K562 (cell line): ENCODE results near the gene ACSF3. TPM values are rescaled to one million over a fixed set of nuclear protein-coding genes. Genes with fewer than 3 reads are reported as not detected.

Experiments
- ATAC-seq: fragments of 200-7000 bp; cut with Tn5 transposase; 3 replicates; pipeline ENCODE4 v1.9.1; 2020; ENCODE audit warnings: moderate library complexity
- BruUV-seq: library from RNA; stranded (reverse); fragments of 400-500 nt; replicated peaks from 2 replicates; lab custom pipeline; 2021; lab: Mats Ljungman, UMichigan
- CTCF ChIA-PET: fragments of 300-600 bp; formaldehyde crosslinking; extraction: SDS; loops from one replicate; lab custom pipeline; 2021; ENCODE audit warnings: low intra/inter-chr PET ratio; lab: Yijun Ruan, JAX
- POLR2A ChIA-PET: fragments of 300-600, 350-650 bp; sonication (Branson Sonifier 250); formaldehyde crosslinking; extraction: SDS; loops from one replicate; lab custom pipeline; 2021; ENCODE audit warnings: antibody characterized with exemption, inconsistent platforms; lab: Yijun Ruan, JAX
- DNase-seq, 4 experiments: peaks; one replicate each; pipeline versions ENCODE4 v3.0.0 to v3.0.0-alpha.2; 2011 to 2018; ENCODE audit warnings: low spot score in 3 of 4, mixed read lengths in 3 of 4; ENCODE audit errors: extremely low read depth in 1 of 4
- FAIRE-seq: peaks from 2 replicates; lab custom pipeline; 2011; peaks lifted over from hg19 to GRCh38; lab: Jason Lieb, UNC
- H2AFZ ChIP-seq: 2 replicates; pipeline ENCODE4 v1.6.0; 2011; ENCODE audit warnings: low read depth, low read length, control low read depth, inconsistent platforms
- H3K27ac ChIP-seq: fragments of 200-600 bp; 3 replicates; pipeline ENCODE4 v1.8.0; 2011; ENCODE audit warnings: low read depth, mild to moderate bottlenecking, control low read depth, inconsistent platforms, low read length, moderate library complexity, mixed read lengths; ENCODE audit errors: extremely low read depth
- H3K27me3 ChIP-seq, 2 experiments: fragments of 300-600 bp in 1 of 2; 2 replicates in 1 of 2; 3 replicates in 1 of 2; pipeline versions ENCODE4 v1.6.0 to v1.8.0; 2011; ENCODE audit warnings: inconsistent platforms in 2 of 2, low read length in 2 of 2, mild to moderate bottlenecking in 1 of 2, mixed read lengths in 1 of 2, moderate library complexity in 1 of 2; ENCODE audit not compliant: control insufficient read depth in 2 of 2, insufficient read depth in 2 of 2
- H3K36me3 ChIP-seq: fragments of 300-600 bp; 3 replicates; pipeline ENCODE4 v1.8.0; 2011; ENCODE audit warnings: mild to moderate bottlenecking, low read length, inconsistent platforms; ENCODE audit not compliant: control insufficient read depth, insufficient read depth
- H3K4me1 ChIP-seq, 2 experiments: fragments of 200-600 bp in 1 of 2; replicated peaks in 1 of 2; 2 replicates in 1 of 2; 3 replicates in 1 of 2; pipeline versions ENCODE4 v1.5.1 to v1.8.0; 2011; ENCODE audit warnings: inconsistent platforms in 2 of 2, low read length in 2 of 2, mild to moderate bottlenecking in 1 of 2, mixed read lengths in 1 of 2, moderate library complexity in 1 of 2; ENCODE audit not compliant: control insufficient read depth in 2 of 2, insufficient read depth in 2 of 2
- H3K4me2 ChIP-seq: 2 replicates; pipeline ENCODE4 v1.6.1; 2011; ENCODE audit warnings: low read length, control low read depth, inconsistent platforms, mixed read lengths; ENCODE audit not compliant: insufficient read depth
- H3K4me3 ChIP-seq: fragments of 200-600 bp; sonication (generic), shearing (Covaris generic); 2 replicates; pipeline ENCODE4 v1.5.1; 2016; ENCODE audit warnings: control low read depth, inconsistent platforms
- H3K79me2 ChIP-seq: fragments of 200-600 bp; 3 replicates; pipeline ENCODE4 v1.8.0; 2011; ENCODE audit warnings: low read length, inconsistent platforms; ENCODE audit not compliant: control insufficient read depth, insufficient read depth
- H3K9ac ChIP-seq, 2 experiments: 2 replicates each; pipeline versions ENCODE4 v1.6.0 to v1.6.1; 2011; ENCODE audit warnings: low read depth in 2 of 2, low read length in 2 of 2, control low read depth in 1 of 2, inconsistent platforms in 1 of 2, mild to moderate bottlenecking in 1 of 2, mixed read lengths in 1 of 2; ENCODE audit not compliant: insufficient read depth in 1 of 2
- H3K9me1 ChIP-seq: one replicate; pipeline ENCODE4 v1.6.0; 2011; ENCODE audit warnings: inconsistent platforms, mild to moderate bottlenecking, low read length, moderate library complexity; ENCODE audit not compliant: control insufficient read depth, insufficient read depth
- H3K9me3 ChIP-seq: replicated peaks from 2 replicates; pipeline ENCODE4 v1.5.1; 2011; ENCODE audit warnings: low read depth, low read length, inconsistent platforms; ENCODE audit not compliant: control insufficient read depth, insufficient read depth
- H4K20me1 ChIP-seq: replicated peaks from 2 replicates; pipeline ENCODE4 v1.6.1; 2011; ENCODE audit warnings: low read length, inconsistent platforms, mixed read lengths; ENCODE audit not compliant: control insufficient read depth, insufficient read depth
- ETV1 ChIP-seq: fragments of 450-650 bp; conservative IDR thresholded peaks from 2 replicates; pipeline ENCODE4 v1.6.1; 2016; ENCODE audit warnings: missing genetic modification characterization, control low read depth, low read depth, missing compliant biosample characterization
- RAD51 ChIP-seq: fragments of 450-650 bp; IDR thresholded peaks from 2 replicates; pipeline ENCODE4 v1.7.1; 2016; ENCODE audit warnings: low read depth, mild to moderate bottlenecking, borderline replicate concordance
- WGBS: fragments of 100-300 bp; shearing (Covaris generic); methylation state at CpG from one replicate; pipeline ENCODE4 v1.1.6; 2016; ENCODE audit warnings: low coverage, mixed read lengths; ENCODE audit not compliant: insufficient coverage; ENCODE audit errors: missing lambda C conversion rate; 5-methylcytosine and 5-hydroxymethylcytosine counted together
- in situ Hi-C: fragments of 300-500 bp; cut with MboI; formaldehyde crosslinking; loops from 4 replicates; pipeline ENCODE4 v1.15.0; 2018; ENCODE audit warnings: inconsistent platforms, mixed read lengths
- intact Hi-C: fragments of 100-400 bp; cut with micrococcal nuclease; formaldehyde crosslinking; loops from 2 replicates; pipeline ENCODE4 v1.14.2; 2022
- polyA plus RNA-seq, 8 experiments: library from polyadenylated mRNA; depleted of rRNA in 4 of 8; stranded (reverse) in 5 of 8; unstranded in 3 of 8; fragments of >200 nt; fragmentation: Nextera tagmentation in 2 of 8; fragmentation: Illumina TruSeq in 1 of 8; extraction: Ambion mirVana in 2 of 8; extraction: Trizol in 1 of 8; gene quantifications; 2 replicates each; pipeline versions ENCODE4 v1.2.1 to v1.2.3, GENCODE V29; 2011 to 2014; ENCODE audit warnings: inconsistent platforms in 1 of 8, missing spikeins in 1 of 8
- total RNA-seq, 7 experiments: library from RNA; depleted of rRNA in 6 of 7; stranded (reverse); fragments of >200 nt in 6 of 7; fragmentation: Illumina TruSeq in 2 of 7; extraction: Trizol in 2 of 7; gene quantifications; 2 replicates each; pipeline versions ENCODE4 v1.2.1 to v1.2.3, GENCODE V29; 2011 to 2021; ENCODE audit warnings: low replicate concordance in 1 of 7
- TF ChIP-seq, protein P1 (sequence below): fragments of 450-650 bp; formaldehyde crosslinking; IDR thresholded peaks from 2 replicates; pipeline ENCODE4 v1.4.0; 2022; ENCODE audit warnings: missing genetic modification characterization
- TF ChIP-seq, protein P2 (sequence below): sonication (generic); formaldehyde crosslinking; IDR thresholded peaks from 2 replicates; pipeline ENCODE4 v1.5.0; 2020; ENCODE audit warnings: missing genetic modification reagents
- TF ChIP-seq, protein P3 (sequence below): fragments of 200-800 bp; sonication (Bioruptor generic); IDR thresholded peaks from 2 replicates; pipeline ENCODE4 v1.6.1; 2017; ENCODE audit warnings: missing genetic modification characterization, missing compliant biosample characterization

Gene ACSF3
- total and polyA plus RNA-seq, 9 of the 15 experiments (the other 6 are each of a cell fraction or from before 2014, with no cell fraction given) = 0.77 to 32.8 (median 14.7) TPM

GRCh38 chr16:89090669-89091426 is 2.8 kb upstream of the ACSF3 start:
- H2AFZ ChIP-seq = peak overlapping the region; percentile 52; the same call in 1 of the 2 replicates
- ChIA-PET CTCF (no interaction called here), POLR2A (interaction anchor here (0.5 kb wide), 1 partner anchor 210 kb away, joined by 3 read pairs; no protein-coding TSS in a partner anchor)
- peaks cover 12 to 60% of the 10 kb centered on the region in 2 experiments; a peak in 4 of 5 replicates for H3K4me1 ChIP-seq
- BruUV-seq = no TSS peak
- in situ Hi-C loops = no loop called here
- H3K27me3 ChIP-seq = peaks cover 27 to 40% of the 10 kb centered on the region in 2 experiments; a peak in 4 of 5 replicates
- TF ChIP-seq ETV1 (tag) (no peak), RAD51 (peak; percentile 45; the same call in 1 of the 2 replicates)
- TF ChIP-seq, protein P1, sequence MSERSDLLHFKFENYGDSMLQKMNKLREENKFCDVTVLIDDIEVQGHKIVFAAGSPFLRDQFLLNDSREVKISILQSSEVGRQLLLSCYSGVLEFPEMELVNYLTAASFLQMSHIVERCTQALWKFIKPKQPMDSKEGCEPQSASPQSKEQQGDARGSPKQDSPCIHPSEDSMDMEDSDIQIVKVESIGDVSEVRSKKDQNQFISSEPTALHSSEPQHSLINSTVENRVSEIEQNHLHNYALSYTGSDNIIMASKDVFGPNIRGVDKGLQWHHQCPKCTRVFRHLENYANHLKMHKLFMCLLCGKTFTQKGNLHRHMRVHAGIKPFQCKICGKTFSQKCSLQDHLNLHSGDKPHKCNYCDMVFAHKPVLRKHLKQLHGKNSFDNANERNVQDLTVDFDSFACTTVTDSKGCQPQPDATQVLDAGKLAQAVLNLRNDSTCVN (CRISPR knock-in tag) = no peak
- TF ChIP-seq, protein P2, sequence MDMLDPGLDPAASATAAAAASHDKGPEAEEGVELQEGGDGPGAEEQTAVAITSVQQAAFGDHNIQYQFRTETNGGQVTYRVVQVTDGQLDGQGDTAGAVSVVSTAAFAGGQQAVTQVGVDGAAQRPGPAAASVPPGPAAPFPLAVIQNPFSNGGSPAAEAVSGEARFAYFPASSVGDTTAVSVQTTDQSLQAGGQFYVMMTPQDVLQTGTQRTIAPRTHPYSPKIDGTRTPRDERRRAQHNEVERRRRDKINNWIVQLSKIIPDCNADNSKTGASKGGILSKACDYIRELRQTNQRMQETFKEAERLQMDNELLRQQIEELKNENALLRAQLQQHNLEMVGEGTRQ (CRISPR knock-in tag) = peak; percentile 43
- TF ChIP-seq, protein P3, sequence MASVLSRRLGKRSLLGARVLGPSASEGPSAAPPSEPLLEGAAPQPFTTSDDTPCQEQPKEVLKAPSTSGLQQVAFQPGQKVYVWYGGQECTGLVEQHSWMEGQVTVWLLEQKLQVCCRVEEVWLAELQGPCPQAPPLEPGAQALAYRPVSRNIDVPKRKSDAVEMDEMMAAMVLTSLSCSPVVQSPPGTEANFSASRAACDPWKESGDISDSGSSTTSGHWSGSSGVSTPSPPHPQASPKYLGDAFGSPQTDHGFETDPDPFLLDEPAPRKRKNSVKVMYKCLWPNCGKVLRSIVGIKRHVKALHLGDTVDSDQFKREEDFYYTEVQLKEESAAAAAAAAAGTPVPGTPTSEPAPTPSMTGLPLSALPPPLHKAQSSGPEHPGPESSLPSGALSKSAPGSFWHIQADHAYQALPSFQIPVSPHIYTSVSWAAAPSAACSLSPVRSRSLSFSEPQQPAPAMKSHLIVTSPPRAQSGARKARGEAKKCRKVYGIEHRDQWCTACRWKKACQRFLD = peak; percentile 8; the same call in 1 of the 2 replicates
- FAIRE-seq (no peak), DNase-seq (no peak), ATAC-seq (no peak)
- H3K9ac ChIP-seq = peak overlapping the region in 1 of 2 experiments; percentile 62; a peak in 2 of 4 replicates
- intact Hi-C loops = loop anchor here (5.0 kb wide), 1 partner anchor 99 kb away; no protein-coding TSS in a partner anchor
- H3K9me3 ChIP-seq = peaks cover under 1% of the 10 kb centered on the region; the same call in 1 of the 2 replicates
- 16% methylated on average over 14 of the region's 17 CpGs for WGBS
- H3K4me3 ChIP-seq = no peak overlapping the region
- H3K4me2 ChIP-seq = peak overlapping the region; percentile 32
- no peak overlapping the region for H3K27ac ChIP-seq
- H3K79me2 ChIP-seq = peaks cover 20% of the 10 kb centered on the region
- H3K9me1 ChIP-seq = no peaks in the 10 kb centered on the region
- H4K20me1 ChIP-seq = no peaks in the 10 kb centered on the region
- H3K36me3 ChIP-seq = peaks cover 3% of the 10 kb centered on the region; the same call in 2 of the 3 replicates
